GM18907 (cell line): Measurements from ENCODE around the gene GPD1L.
"Not testable (repeated sequence)": the region's sequence is repeated elsewhere in the genome, so short reads cannot be mapped to it uniquely, and the experiment has no call there.

Experiments
- ATAC-seq: cut with Tn5 transposase; IDR thresholded peaks from one replicate; pipeline ENCODE4 v1.9.1; 2021; ENCODE audit warnings: mild to moderate bottlenecking, moderate library complexity; ENCODE audit not compliant: unreplicated experiment

GPD1L gene

DNA sequence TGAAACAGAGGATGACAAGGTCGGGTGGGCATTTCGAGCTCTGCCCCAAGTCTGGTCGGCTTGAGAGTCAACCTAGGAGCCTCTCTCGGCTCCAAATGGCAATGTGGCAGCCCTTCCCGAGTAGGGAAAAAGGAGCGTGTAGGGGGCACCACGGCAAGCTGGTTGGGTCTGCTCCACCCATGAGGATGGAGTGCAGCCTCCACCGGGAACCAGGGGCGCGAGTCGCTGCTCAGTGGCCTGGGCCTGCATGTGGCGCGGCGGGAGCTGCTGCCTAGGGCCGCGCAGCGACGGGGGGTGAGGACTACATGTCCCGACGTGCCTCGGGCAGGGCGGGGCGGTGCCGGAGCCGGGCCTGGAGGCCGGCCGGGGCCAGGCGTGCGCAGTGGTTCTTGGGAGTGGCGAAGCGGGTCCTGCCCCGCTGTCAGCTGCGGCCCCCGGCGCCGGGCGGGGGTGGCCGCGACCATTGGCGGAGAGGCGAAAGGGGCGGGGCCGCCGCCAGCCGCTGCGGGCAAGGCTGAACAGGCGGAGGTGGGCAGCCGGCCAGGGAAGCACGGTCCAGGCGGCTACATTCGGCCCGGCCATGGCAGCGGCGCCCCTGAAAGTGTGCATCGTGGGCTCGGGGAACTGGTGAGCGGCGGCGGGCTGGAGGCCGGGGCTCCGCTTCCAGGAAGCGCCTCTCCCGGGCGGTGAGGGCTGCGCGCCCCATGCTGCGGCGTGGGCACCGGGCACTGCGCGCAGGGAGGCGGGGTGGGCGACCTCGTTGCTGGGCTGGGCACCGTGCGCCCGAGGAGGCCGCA, at the start of gene GPD1L:
Gene GPD1L, plus strand, starts transcription at position 489 of the 797 bp plus-strand sequence. Its CDS starts 92 bp downstream, at position 581.
- peak; percentile 99 for ATAC-seq

DNA sequence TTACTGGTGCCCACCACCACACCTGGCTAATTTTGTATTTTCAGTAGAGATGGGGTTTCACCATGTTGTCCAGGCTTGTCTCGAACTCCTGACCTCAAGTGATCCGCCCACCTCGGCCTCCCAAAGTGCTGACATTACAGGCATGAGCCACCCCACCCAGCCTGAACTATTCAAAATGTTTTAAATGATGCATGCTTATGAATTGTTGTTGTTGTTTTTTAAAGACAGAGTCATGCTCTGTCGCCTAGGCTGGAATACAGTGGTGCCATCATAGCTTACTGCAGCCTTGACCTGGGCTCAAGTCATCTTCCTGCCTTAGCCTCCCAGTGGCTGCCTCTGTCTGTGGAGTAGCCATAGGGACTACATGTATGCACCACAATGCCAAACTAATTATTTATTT, 48.0 kb upstream of the GPD1L start:
- not testable (repeated sequence) for ATAC-seq

GRCh38 chr3:32062950-32063582, 43.4 kb upstream of the GPD1L start:
- ATAC-seq: no peak

DNA sequence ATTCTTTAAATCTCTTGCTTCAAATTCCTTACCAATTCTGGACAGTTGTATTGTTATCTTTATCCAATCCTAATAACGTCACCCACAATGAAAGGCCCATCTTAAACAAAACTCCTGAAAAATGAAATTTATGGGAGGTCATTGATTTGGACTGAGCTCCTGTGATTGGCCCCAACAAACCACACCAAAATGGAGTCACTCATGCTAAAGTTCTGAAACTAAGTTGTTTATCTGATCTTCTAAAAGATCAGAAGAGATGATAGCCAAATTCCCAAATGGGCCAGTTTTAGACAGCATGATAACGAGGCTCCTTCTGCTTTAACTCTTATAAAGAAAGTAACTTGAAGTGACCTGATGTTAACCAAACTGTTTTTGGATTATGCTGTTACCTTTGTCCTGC, 39.7 kb upstream of the GPD1L start:
- ATAC-seq: no peak

DNA sequence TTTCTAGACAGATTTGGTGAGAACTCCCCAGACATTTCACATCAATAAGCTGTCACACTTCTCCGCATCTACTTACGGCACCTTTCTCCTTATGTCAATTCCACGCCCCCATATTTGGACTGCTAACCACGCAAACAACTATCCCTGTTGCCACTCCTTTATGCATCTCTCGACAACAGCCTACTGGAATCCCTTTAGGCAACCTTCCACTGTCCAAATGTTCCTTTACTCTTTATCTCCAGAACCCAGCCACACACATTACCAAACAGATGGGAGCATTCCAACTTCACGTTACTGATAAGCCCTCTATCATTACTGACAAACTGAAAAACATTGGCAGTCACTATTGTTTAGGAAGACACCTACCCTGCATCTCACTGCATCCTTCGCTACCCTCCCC, 32.2 kb upstream of the GPD1L start:
- not testable (repeated sequence) for ATAC-seq

GRCh38 chr3:32076566-32076965, 29.9 kb upstream of the GPD1L start:
- ATAC-seq: no peak

- ATAC-seq: no peak
Measured at GRCh38 chr3:32077260-32078084, 28.9 kb upstream of the GPD1L start.

DNA sequence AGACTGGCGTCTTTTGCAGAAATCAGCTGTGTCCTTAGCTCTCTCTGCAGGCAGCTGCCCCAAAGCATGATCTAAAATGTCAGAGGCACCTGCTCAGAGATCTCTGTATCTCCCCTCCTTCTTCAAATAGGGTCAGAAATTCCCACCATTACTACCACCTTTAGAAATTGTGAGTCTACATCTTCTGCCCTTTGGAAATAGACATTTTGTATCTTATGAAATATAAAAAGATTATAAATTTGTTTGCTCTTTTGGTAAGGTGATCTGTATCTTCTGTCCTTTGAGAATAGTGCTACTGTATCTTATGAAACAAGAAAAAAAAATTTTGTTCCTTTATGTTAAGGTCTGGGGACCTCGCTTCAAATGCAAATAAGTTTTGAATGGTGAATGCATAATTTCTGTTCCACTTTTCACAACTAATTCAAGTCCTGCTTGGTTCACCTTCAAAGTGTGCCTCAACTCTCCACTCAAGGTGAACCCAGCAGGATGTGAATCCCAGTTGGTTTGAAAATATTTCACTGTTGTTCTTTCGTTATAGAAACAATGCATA, 28.3 kb upstream of the GPD1L start:
- no peak for ATAC-seq

DNA sequence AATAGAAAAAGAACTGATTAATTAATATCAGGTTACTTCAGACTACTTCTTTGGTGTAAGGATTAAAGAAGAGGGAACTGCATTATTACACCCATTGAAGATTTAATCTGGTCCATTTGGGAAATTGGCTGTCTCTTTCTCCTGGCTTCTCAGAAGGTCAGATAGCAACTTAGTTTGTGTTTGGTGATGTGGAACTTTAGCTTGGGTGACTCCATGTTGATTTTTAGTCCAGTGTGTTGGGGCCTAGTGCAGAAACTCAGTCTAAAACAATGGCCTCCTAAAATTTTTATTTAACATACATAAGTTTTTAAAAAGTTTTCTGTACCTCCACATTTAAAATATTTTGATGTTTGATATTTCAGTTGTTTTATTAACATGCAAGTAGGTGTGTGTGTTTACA, 27.6 kb upstream of the GPD1L start:
- ATAC-seq: no peak

GRCh38 chr3:32082721-32083120, 23.7 kb upstream of the GPD1L start:
- no peak for ATAC-seq

- no peak for ATAC-seq
Measured at GRCh38 chr3:32083702-32084270, 22.6 kb upstream of the GPD1L start.

- ATAC-seq: no peak
Measured at GRCh38 chr3:32084870-32085269, 21.6 kb upstream of the GPD1L start.

GRCh38 chr3:32086464-32086863, 20.0 kb upstream of the GPD1L start:
- ATAC-seq: no peak

DNA sequence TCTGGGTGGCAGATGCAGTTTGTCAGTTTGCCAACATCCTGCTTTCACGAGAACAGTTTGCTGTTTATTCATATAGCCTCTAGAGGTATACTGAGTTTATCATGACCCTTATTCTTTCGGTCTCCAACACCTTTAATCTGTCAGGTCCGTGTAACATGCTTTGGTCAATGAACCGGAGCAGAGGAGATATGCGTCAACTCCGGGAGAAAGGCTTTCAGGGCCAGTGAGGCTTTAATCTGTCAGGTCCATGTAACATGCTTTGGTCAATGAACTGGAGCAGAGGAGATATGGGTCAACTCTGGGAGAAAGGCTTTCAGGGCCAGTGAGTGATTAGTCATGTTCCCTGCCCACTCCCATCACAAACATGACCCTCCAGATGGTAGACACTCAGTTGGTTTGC, 16.9 kb upstream of the GPD1L start:
- no peak for ATAC-seq

DNA sequence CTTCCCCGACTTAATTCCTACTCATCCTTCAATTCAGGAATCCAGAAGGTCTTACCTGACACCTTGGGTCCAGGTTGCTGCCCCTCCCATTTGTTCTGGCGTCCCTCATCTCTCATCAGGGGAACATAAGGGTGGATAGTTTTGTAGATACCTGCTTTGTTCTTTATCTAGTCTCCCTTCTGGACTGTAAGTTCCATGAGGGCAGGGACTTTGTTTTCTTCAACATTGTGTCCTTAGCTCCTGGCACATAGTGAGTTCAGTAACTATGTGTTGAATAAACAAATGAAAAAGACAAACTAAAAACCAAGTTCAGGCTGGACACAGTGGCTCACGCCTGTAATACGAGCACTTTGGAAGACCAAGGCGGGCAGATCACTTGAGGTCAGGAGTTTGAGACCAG, 13.2 kb upstream of the GPD1L start:
- no peak for ATAC-seq

DNA sequence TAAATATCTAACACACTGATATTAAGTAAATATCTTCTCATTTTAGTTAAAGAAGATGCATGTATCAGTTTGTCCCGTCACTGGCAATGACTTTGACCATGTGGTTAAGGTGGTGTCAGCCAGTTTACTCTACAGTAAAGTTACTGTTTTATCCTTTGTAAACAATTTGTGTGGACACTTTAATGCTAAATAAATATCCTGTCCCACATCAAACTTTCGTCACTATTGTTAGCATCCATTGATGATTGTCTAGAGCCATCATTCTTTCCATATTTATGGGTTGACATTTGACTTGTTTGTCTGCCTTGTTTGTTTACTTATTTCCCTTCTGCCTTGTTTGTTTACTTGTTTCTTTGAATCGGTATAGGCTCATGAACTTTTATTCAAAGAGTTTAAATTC, 11.0 kb upstream of the GPD1L start:
- no peak for ATAC-seq

DNA sequence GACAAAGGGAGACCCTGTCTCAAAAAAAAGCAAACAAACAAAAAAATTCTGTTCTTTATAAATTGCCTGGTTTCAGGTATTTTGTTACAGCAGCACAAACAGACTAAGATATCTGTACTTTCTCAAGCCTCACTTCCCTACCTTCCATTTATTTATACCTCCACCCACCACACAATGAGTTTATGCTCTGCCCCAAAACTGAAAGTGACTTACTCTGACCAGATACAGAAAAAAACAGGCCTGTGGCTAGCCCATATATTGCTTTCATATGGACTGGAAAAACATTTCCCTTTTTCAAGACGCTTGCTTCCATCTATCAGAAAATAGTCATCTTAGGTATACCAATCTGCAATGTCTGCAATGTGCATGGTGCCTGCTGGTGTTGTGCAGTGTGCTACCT, 8.7 kb upstream of the GPD1L start:
- no peak for ATAC-seq

GRCh38 chr3:32098528-32098927, 7.9 kb upstream of the GPD1L start:
- ATAC-seq: no peak

DNA sequence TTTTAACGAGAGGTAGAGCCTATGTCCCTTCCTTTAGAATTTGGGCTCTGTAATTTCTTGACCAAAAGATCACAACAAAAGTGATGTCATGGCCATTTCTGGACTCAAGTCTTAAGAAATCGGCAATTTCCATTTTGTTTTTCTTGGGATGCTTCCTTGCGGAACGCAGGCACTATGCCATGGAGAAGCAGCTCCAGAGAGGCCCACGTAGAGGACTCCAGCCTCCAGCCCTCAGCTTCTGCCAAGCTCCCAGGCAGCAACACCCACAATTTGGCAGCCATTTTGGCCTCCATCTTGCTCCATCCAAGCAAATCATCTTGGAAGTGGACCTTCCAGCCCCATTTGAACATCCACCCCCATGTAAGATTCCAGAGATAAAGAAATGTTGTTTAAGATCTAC, 6.0 kb upstream of the GPD1L start:
- ATAC-seq: no peak

DNA sequence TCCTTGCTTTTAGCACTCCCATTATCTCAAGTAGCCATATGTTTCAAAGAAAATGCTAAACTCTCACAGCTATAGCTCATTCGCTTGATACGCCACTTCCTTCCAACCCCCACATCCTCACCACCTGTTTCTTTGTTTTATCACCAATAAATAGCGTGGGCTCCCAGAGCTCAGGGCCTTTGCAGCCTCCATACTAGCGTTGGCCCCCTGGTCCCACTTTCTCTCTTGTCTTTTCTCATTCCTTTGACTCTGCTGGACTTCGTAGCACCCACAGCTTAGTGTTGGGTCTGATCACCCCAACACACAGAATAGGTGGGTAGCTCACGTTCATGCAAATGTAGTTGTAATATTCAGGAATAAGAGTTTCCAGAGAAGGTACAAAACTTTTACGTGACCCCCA, 4.1 kb upstream of the GPD1L start:
- no peak for ATAC-seq

GRCh38 chr3:32104492-32104891, 1.9 kb upstream of the GPD1L start:
- no peak for ATAC-seq
